Medulla oblongata (tissue), 1 donor: ENCODE data around the gene LYRM4.

Experiments used
- DNase-seq: peaks from one replicate; pipeline ENCODE4 v3.0.0-alpha.2; 2015; ENCODE audit errors: extremely low spot score

LYRM4 gene

DNA sequence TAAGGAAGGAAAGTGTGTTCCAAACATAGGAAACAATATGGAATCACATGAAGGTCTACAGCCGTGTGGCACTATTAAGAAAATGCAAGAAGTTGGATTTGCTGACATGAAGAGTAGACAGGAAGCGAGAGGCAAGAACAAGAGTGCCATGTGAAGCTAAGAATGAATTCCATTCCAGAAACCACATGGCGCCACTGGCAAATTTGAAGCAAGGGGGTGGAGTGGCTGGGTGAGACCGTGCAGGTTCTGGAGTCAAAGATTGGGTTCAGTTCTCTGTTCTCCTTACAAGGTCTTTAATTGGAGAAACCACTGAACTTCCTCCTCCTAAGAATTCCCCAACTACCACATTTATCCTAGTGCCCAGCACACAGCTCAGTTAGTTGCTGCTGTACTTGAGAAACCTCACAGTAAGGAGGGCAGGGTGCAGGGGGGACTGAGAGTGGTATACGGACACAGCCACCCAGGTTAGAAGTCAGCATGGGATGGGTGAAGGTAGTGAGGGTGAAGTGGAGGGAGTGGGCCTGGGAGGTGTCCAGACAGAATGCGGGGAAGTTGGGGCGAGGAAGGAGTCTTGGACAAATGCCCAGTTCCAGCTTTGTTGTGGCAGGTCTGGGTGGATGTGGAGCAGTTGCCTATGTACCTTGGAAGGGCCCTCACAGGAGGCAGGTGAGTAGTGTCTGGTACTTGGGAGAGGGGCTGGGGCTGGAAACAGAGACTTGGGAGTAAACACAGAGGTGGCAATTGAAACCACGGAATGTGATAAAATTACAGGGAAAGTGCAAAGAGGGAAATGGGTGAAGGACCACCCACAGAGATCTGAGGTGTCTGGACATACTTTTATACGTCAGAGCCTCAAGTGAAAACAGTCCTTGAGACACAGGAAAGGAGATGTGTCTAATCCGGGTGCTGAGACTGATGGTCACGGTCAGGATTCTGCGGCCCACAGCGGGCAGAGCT, 14.3 kb downstream of the LYRM4 start:
- no peak for DNase-seq

GRCh38 chr6:5243069-5243468, 17.7 kb downstream of the LYRM4 start:
- DNase-seq: no peak

GRCh38 chr6:5241252-5241651, 19.5 kb downstream of the LYRM4 start:
- DNase-seq: no peak

DNA sequence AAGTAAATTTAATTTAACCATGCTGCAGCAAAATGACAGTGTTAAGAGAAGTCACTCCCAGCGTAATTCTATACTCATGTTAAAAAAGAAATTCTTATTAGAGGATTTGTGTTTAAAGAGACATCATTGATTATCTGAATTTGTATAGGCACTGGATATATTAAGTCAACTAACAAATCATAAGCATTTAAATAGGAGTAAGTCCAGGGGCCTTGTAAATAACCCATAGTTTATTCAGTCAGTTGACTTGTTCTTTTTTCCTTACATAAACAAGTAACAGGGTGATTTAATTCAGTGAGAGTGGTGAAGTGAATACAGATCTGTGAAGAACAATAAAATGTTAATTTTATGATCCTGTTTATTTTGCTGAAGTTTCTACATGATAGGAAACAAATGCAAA, 22.4 kb downstream of the LYRM4 start:
- no peak for DNase-seq

DNA sequence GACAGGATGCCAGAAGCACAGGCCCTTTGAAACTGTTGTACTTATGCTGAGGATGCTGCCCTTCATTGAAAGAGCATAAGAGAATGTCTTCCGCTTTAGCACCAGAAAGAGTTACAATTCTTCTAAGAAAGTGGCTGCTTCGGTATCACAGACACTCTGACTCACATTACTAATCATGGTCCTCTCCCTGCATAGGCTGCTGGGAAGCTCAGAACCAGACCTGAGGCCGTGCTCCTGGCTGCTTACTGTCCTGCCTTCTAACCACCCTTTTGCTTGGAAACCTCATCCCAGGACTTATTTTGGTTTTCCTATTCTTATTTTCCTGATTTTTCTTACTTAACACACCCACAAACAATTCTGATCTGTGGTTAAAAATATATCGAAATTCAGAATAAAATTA, 22.9 kb downstream of the LYRM4 start:
- no peak for DNase-seq

GRCh38 chr6:5235830-5236229, 24.9 kb downstream of the LYRM4 start:
- no peak for DNase-seq

DNA sequence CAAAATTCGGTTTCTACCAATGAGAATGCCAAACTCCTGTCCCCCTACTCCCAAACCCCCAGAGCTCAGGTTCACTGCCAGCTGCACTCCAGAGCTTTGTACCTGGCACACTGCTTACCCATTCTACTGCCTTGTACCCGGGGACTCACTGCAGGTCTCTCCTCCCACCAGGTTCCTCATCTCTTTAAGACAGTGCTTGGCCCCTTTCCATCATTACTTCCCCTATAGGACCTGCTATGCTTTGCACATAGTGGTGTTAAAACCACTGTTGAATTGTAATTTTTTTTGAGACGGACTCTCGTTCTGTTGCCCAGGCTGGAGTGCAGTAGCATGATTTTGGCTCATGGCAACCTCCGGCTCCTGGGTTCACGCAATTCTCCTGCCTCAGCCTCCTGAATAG, 25.9 kb downstream of the LYRM4 start:
- peak; percentile 60 for DNase-seq

GRCh38 chr6:5231289-5231688, 29.5 kb downstream of the LYRM4 start:
- DNase-seq: peak; percentile 32

DNA sequence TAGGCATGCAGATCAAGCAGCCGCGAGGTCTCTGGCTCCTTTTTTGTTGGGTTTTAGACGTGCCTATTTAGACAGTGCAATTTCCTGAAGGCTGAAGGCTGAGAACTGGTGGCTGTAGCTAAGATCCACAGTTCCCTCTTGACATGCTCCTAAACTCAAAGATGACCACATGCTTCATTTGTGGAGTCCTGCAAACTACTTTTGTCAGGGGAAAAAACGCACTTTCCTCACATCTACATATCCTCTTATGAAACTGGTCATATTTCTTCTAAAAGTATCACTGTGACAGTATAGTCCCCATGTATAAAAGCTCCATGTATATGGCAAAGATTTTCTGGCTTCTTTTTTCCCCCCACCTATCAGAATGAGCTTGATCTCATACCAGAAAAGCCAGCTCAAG, 30.7 kb downstream of the LYRM4 start:
- DNase-seq: no peak

GRCh38 chr6:5229356-5229755, 31.4 kb downstream of the LYRM4 start:
- no peak for DNase-seq

DNA sequence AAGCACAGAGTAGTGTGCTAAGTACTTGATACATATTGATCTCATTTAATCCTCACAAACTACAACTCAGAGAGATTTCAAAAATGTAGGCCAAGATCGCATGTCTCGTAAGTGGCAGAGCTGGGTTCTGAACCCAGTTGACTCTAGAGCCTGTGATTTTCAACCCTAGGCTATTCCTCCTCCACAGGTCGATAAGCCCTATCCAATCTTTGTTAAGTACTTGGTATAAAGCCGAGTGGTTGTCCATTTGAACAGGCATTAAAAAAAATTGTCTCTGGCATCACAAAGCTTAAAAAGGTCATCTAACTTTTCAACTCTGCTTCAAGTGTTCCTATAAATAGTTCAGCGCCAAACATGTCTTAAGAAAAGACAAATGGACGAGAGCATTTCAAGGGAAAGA, 37.4 kb downstream of the LYRM4 start:
- no peak for DNase-seq

DNA sequence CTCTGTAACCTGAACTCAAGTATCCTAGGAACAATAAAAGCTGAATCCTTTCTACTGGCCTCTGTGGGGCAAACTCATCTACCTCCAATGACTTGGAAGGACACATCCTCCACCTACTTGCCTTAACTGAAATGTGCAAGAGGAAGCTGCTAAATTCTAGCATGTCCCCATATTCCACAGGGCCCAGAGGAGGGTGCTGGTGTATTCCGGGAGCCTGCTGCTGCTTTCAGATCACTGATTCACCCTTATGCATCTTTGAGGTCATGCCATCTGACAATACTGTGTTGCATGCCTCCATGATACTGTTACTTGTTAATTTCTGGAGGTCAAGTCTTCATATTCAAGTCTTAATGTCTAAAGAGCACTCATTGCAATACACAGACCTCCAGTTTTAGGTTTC, 40.3 kb downstream of the LYRM4 start:
- DNase-seq: no peak

- no peak for DNase-seq
Observed at GRCh38 chr6:5219011-5219691, 41.6 kb downstream of the LYRM4 start.

GRCh38 chr6:5217356-5217755, 43.4 kb downstream of the LYRM4 start:
- no peak for DNase-seq

- DNase-seq: no peak
Observed at GRCh38 chr6:5215799-5216198, 45.0 kb downstream of the LYRM4 start.

DNA sequence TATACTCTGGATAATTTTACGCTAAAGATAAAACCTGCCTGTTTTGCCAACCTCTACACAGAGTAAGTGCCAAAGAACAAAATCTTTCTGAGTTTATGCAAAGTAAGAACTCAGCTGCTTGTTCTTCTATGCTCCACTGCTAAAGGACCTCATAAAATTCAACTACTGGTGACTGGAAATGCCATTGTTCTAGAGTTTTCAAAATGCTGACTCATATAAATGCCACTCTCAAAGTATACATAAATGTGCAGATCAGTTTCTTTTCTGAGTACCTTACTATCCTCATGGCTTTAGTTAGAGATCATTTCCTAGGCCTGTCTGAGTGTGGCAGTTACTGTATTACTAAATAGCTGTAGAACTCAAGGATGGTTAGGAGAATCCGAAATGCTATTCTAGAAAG, 45.6 kb downstream of the LYRM4 start:
- no peak for DNase-seq

- DNase-seq: peak; percentile 67
Observed at GRCh38 chr6:5214570-5215052, 46.1 kb downstream of the LYRM4 start.

- DNase-seq: no peak
Observed at GRCh38 chr6:5213836-5214235, 46.9 kb downstream of the LYRM4 start.

GRCh38 chr6:5211492-5211891, 49.3 kb downstream of the LYRM4 start:
- no peak for DNase-seq

- no peak for DNase-seq
Observed at GRCh38 chr6:5208471-5208971, 52.2 kb downstream of the LYRM4 start.

GRCh38 chr6:5208057-5208456, 52.7 kb downstream of the LYRM4 start:
- no peak for DNase-seq

DNA sequence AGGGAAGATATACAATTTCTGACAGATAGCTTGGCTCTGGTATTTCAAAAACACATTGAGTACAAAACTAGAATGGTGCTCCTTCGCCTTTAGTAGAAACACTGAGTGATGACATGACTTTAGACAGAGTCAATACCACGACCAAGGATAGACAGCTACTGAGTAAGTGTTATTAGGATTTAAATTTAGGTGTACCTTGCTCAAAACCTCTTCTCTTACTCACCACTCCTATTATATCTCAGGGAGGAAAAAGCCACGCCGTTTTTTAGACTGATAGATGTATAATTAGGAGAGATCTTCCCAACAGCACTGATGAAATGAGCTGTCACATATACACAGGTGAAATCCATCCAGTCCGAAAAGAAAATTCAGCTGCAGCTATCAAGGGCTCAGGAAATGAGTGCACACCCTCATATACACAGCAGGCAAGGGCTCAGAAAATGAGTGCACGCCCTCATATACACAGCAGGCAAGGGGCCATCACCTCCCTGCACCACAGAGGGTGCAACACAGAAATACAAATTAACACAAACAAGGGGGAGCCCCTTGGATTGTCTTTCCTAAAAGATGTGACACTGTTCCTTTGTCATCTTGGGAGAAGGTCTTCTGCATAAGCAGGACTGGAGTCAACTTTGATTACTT, 53.7 kb downstream of the LYRM4 start:
- no peak for DNase-seq
